ENCODE data around the gene ZNF48.

ZNF48 gene

GRCh38 chr16:30407804-30408534 is 12.7 kb downstream of the ZNF48 start:
- no peak for DNase-seq

GRCh38 chr16:30409125-30410060 is 14.2 kb downstream of the ZNF48 start:
- peak; percentile 85 to 93 for DNase-seq

GRCh38 chr16:30413112-30413806 is 18.0 kb downstream of the ZNF48 start:
- DNase-seq: no peak

GRCh38 chr16:30414159-30414558 is 18.9 kb downstream of the ZNF48 start:
- DNase-seq: no peak

GRCh38 chr16:30416047-30416603 is 20.9 kb downstream of the ZNF48 start:
- no peak for DNase-seq

GRCh38 chr16:30416624-30417528 is 21.7 kb downstream of the ZNF48 start:
- DNase-seq: no peak

- peak; percentile 96 to 97 for DNase-seq
These were observed 22.5 kb downstream of the ZNF48 start for GRCh38 chr16:30417529-30418349.

- DNase-seq: no peak
These were observed 23.3 kb downstream of the ZNF48 start for GRCh38 chr16:30418350-30419181.

- DNase-seq: no peak
These were observed 25.8 kb downstream of the ZNF48 start for GRCh38 chr16:30421010-30421409.

- DNase-seq: no peak
These were observed 32.8 kb downstream of the ZNF48 start for GRCh38 chr16:30428055-30428454.

GRCh38 chr16:30429418-30429677 is 34.1 kb downstream of the ZNF48 start:
- no peak for DNase-seq

GRCh38 chr16:30429678-30430427 is 34.6 kb downstream of the ZNF48 start, which contains the start of gene DCTPP1:
DCTPP1 (minus strand) TSS chr16:30430030; CDS start chr16:30429980, 50 bp downstream.
- peak; percentile 100 for DNase-seq

GRCh38 chr16:30430428-30430970 is 35.3 kb downstream of the ZNF48 start:
- DNase-seq: peak; percentile 85 to 91

GRCh38 chr16:30434852-30435251 is 39.6 kb downstream of the ZNF48 start:
- no peak for DNase-seq

GRCh38 chr16:30437511-30438046 is 42.4 kb downstream of the ZNF48 start:
- DNase-seq: no peak

GRCh38 chr16:30438835-30439234 is 43.6 kb downstream of the ZNF48 start:
- DNase-seq: no peak

- DNase-seq: no peak
These were observed 44.6 kb downstream of the ZNF48 start for GRCh38 chr16:30439720-30440348.

- no peak for DNase-seq
These were observed 48.4 kb downstream of the ZNF48 start for GRCh38 chr16:30443631-30444030.
